ENCODE data around the gene HLA-DMA. TPM values are rescaled to one million over a fixed set of nuclear protein-coding genes. Genes with fewer than 3 reads are reported as not detected.

Gene HLA-DMA
- total RNA-seq (2022; extraction: Qiagen RNA extraction; ENCODE audit: low read depth), result 2.4 to 4.1 TPM (median 2.5 TPM) in 5 replicates

DNA sequence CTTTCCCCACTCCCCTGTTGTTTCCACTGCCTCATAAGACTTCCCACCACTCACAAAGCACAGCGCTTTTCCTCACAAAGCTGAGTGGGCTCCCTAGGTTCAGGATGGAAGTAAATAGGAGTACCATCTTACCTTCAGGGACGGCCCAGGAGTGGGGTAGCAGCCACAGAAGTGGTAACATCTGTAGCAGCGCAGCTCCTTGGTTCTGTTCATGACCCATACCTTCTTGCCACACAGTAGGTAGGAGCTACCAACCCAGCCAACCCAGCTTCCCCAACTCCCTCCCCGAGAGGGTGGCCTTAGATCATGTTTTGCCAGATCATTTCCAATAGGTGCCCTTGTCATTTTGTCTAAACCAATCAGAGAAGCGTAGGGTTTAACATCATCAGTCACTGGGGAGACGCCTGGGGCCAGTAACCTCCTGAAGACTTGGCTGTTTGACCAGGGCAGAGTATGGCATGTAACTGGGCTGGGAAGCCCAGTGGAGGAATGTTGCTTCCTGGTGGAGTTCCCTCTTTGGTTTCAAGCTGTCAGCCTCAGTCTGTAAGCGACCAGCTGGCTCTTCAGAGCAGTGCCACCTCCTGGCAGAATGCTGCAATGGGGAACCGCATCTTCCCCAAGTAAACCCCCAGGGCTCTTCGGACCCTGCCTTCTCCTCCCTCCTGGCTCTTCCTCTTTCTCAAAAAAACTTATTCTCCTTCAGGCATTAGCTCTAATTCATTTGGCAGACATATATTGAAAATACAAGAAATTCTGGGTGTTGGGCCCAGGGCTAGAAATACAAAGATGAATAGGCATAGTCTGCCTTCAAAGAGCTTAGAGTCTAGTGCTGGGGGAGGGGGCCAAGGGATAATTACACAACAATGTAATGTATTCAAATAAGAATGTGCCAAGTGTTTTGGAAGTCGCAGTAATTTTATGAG lies at the start of gene HLA-DMA:
HLA-DMA (minus strand) TSS at position 281 of the 923 bp plus-strand sequence; CDS start at position 220, 61 bp downstream.

DNA sequence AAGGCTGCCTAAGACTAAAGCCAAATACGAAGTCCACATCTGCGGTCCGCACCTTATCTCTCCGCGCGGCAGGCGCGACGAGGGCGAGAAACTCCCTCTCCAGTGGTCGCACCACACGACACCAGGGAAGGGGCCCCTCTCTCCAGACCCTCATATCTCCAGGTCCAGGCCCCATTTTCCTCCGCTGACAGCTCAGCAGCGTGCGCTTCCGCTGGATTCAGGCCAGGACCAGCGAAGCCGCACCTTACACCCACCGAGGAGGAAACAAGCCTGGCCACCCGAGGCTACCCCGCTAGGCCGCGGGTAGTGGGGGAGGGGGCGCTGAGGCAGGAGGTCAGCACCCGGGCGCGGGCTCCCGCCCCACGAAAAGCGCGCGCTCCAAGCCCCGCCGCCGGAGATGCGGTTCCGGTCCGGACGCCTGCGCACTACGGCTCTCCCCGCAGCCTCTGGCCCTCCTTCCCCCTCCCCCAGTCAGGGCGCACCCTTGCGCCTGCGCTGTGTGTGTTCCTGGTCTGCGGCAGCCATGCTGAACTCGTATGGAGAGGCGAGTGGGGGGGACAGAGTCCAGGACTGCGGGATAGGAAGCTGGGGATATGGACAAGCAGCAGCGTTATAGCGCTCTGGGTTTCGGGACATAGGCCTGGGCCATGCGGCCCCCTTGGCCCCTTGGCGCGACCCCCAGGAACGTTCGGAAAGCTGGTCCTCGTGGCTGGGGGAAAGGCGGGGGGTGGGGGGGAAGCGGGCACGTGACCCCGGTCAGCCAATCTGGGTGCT lies 15.4 kb upstream of the HLA-DMA start, which contains the start of gene BRD2:
BRD2 (plus strand) TSS at position 502 of the 774 bp plus-strand sequence. CDS start 4,305 bp downstream, outside the sequence.

DNA sequence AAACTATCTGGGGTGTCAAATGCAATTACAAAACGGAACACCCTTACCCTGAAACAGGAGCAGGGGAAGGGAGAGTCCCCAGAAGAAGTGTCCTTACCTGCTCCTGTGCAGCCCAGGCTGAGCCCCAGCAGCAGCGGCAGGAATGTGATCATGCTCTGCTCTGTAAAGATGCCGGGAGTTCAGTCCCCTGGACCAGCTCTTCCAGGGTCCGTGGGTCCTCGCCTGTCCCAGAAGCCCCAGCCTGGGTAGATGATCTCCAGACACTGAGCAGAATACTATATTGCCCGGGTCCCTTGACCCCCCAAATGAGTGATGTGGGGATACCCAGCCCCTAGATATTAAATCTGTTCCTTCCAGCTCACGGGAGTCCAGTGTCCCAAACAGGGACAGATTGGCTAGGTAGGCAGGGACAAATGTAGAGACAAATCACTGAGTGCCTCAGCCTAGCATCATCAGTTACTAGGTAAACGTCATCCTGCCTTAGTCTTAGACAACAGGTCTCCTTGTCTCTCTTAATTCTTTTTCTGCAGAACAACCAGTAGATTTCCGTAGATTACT lies 12.2 kb downstream of the HLA-DMA start, which contains the start of gene HLA-DMB:
HLA-DMB (minus strand) TSS at position 373 of the 558 bp plus-strand sequence; CDS start at position 152, 221 bp downstream.

Other genes with a start within 250 kb of the HLA-DMA start
- gene HLA-DQA2, start 211.7 kb downstream of the HLA-DMA start, total RNA-seq (2022; extraction: Qiagen RNA extraction; ENCODE audit: low read depth), result not detected in 5 replicates
- gene HLA-DQB2, start 189.6 kb downstream of the HLA-DMA start, total RNA-seq (2022; extraction: Qiagen RNA extraction; ENCODE audit: low read depth), result not detected in 5 replicates
- 0.18 to 0.36 TPM (median 0.30 TPM) in 4 of 5 replicates, not detected in the other for gene HLA-DOB, start 136.1 kb downstream of the HLA-DMA start, total RNA-seq (2022; extraction: Qiagen RNA extraction; ENCODE audit: low read depth)
- gene TAP2, start 114.4 kb downstream of the HLA-DMA start, total RNA-seq (2022; extraction: Qiagen RNA extraction; ENCODE audit: low read depth), result 13.2 to 21.8 TPM (median 16.8 TPM) in 5 replicates
- 18.2 to 24.9 TPM (median 19.5 TPM) in 5 replicates for gene PSMB8, start 109.0 kb downstream of the HLA-DMA start, total RNA-seq (2022; extraction: Qiagen RNA extraction; ENCODE audit: low read depth)
- 34.1 to 42.0 TPM (median 39.9 TPM) in 5 replicates for gene TAP1, start 99.4 kb downstream of the HLA-DMA start, total RNA-seq (2022; extraction: Qiagen RNA extraction; ENCODE audit: low read depth)
- gene PSMB9, start 98.9 kb downstream of the HLA-DMA start, total RNA-seq (2022; extraction: Qiagen RNA extraction; ENCODE audit: low read depth), result 15.8 to 26.0 TPM (median 18.9 TPM) in 5 replicates
- 1.1 to 2.3 TPM (median 1.4 TPM) in 5 replicates for gene HLA-DMB, start 12.1 kb downstream of the HLA-DMA start, total RNA-seq (2022; extraction: Qiagen RNA extraction; ENCODE audit: low read depth)
- gene BRD2, start 15.5 kb upstream of the HLA-DMA start, total RNA-seq (2022; extraction: Qiagen RNA extraction; ENCODE audit: low read depth), result 110 to 139 TPM (median 125 TPM) in 5 replicates
- 0.03 to 0.14 TPM in 2 of 5 replicates, not detected in the others for gene HLA-DOA, start 56.5 kb upstream of the HLA-DMA start, total RNA-seq (2022; extraction: Qiagen RNA extraction; ENCODE audit: low read depth)
- not detected in 5 replicates for gene HLA-DPA1, start 120.6 kb upstream of the HLA-DMA start, total RNA-seq (2022; extraction: Qiagen RNA extraction; ENCODE audit: low read depth)
- gene HLA-DPB1, start 122.9 kb upstream of the HLA-DMA start, total RNA-seq (2022; extraction: Qiagen RNA extraction; ENCODE audit: low read depth), result not detected in 5 replicates
- 0.45 to 0.93 TPM (median 0.71 TPM) in 5 replicates for gene COL11A2, start 239.4 kb upstream of the HLA-DMA start, total RNA-seq (2022; extraction: Qiagen RNA extraction; ENCODE audit: low read depth)
- 14.0 to 20.0 TPM (median 19.7 TPM) in 5 replicates for gene RXRB, start 247.6 kb upstream of the HLA-DMA start, total RNA-seq (2022; extraction: Qiagen RNA extraction; ENCODE audit: low read depth)
- 103 to 113 TPM (median 109 TPM) in 5 replicates for gene SLC39A7, start 247.8 kb upstream of the HLA-DMA start, total RNA-seq (2022; extraction: Qiagen RNA extraction; ENCODE audit: low read depth)

Data from A549 treated with GW870086 at 1 μM for 4 hours (cell line).